Fibroblast of peridontal ligament (primary cell): Measurements from ENCODE around the gene KCNIP1.

Experiments
- DNase-seq: peaks from one replicate; pipeline ENCODE4 v3.0.0-alpha.2; 2010; ENCODE audit errors: extremely low read depth

KCNIP1 gene

GRCh38 chr5:170503990-170504596, at the start of gene KCNIP1:
Gene KCNIP1, plus strand, starts transcription at chr5:170504020.
- no peak for DNase-seq

GRCh38 chr5:170463426-170463825, 40.4 kb upstream of the KCNIP1 start:
- DNase-seq, result no peak

GRCh38 chr5:170464280-170465127, 39.3 kb upstream of the KCNIP1 start:
- no peak for DNase-seq

- DNase-seq, result no peak
These were observed 37.3 kb upstream of the KCNIP1 start for GRCh38 chr5:170466553-170466952.

- peak; percentile 40 for DNase-seq
These were observed 36.7 kb upstream of the KCNIP1 start for GRCh38 chr5:170466988-170467707.

- DNase-seq, result no peak
These were observed 35.1 kb upstream of the KCNIP1 start for GRCh38 chr5:170468633-170469285.

GRCh38 chr5:170469414-170469813, 34.4 kb upstream of the KCNIP1 start:
- no peak for DNase-seq

GRCh38 chr5:170470275-170470674, 33.5 kb upstream of the KCNIP1 start:
- no peak for DNase-seq

- DNase-seq, result no peak
These were observed 32.9 kb upstream of the KCNIP1 start for GRCh38 chr5:170470808-170471404.

GRCh38 chr5:170471551-170472178, 32.2 kb upstream of the KCNIP1 start:
- DNase-seq, result no peak

GRCh38 chr5:170473642-170474041, 30.2 kb upstream of the KCNIP1 start:
- no peak for DNase-seq

- no peak for DNase-seq
These were observed 29.1 kb upstream of the KCNIP1 start for GRCh38 chr5:170474489-170475274.

GRCh38 chr5:170475294-170476000, 28.4 kb upstream of the KCNIP1 start:
- no peak for DNase-seq

GRCh38 chr5:170476704-170477103, 27.1 kb upstream of the KCNIP1 start:
- no peak for DNase-seq

GRCh38 chr5:170477906-170478305, 25.9 kb upstream of the KCNIP1 start:
- no peak for DNase-seq

GRCh38 chr5:170478306-170478705, 25.5 kb upstream of the KCNIP1 start:
- no peak for DNase-seq

GRCh38 chr5:170479484-170479883, 24.3 kb upstream of the KCNIP1 start:
- DNase-seq, result no peak

- DNase-seq, result no peak
These were observed 23.6 kb upstream of the KCNIP1 start for GRCh38 chr5:170480260-170480659.

GRCh38 chr5:170481849-170482248, 22.0 kb upstream of the KCNIP1 start:
- DNase-seq, result no peak

GRCh38 chr5:170482511-170482910, 21.3 kb upstream of the KCNIP1 start:
- DNase-seq, result no peak
